NOMO-1 treated with dmso at 0.1 percent for 144 hours (cell line): ENCODE data around the gene WDR44.
"Not testable (repeated sequence)": the region's sequence is repeated elsewhere in the genome, so short reads cannot be mapped to it uniquely, and the experiment has no call there.

Source experiments
- DNase-seq: peaks from one replicate; lab custom pipeline; 2025; ENCODE audit not compliant: unreplicated experiment; lab: John Stamatoyannopoulos, UW

WDR44 gene

GRCh38 chrX:118356154-118356701, 10.3 kb downstream of the WDR44 start:
- DNase-seq: no peak

- DNase-seq: no peak
These were observed 14.7 kb downstream of the WDR44 start for GRCh38 chrX:118360429-118361125.

- DNase-seq: no peak
These were observed 18.4 kb downstream of the WDR44 start for GRCh38 chrX:118364261-118364660.

- DNase-seq: no peak
These were observed 21.4 kb downstream of the WDR44 start for GRCh38 chrX:118367338-118367737.

GRCh38 chrX:118368398-118368797, 22.5 kb downstream of the WDR44 start:
- no peak for DNase-seq

GRCh38 chrX:118370921-118371624, 25.2 kb downstream of the WDR44 start:
- DNase-seq: no peak

GRCh38 chrX:118373538-118373937, 27.6 kb downstream of the WDR44 start:
- DNase-seq: no peak

GRCh38 chrX:118383120-118383519, 37.2 kb downstream of the WDR44 start:
- DNase-seq: no peak

GRCh38 chrX:118392716-118393115, 46.8 kb downstream of the WDR44 start:
- no peak for DNase-seq

- no peak for DNase-seq
These were observed 50.2 kb downstream of the WDR44 start for GRCh38 chrX:118396113-118396512.

- no peak for DNase-seq
These were observed 72.9 kb downstream of the WDR44 start for GRCh38 chrX:118418811-118419251.

- no peak for DNase-seq
These were observed 74.6 kb downstream of the WDR44 start for GRCh38 chrX:118420462-118420861.

- DNase-seq: no peak
These were observed 77.7 kb downstream of the WDR44 start for GRCh38 chrX:118423558-118423957.

- DNase-seq: no peak
These were observed 86.9 kb downstream of the WDR44 start for GRCh38 chrX:118432799-118433198.

GRCh38 chrX:118437283-118437682, 91.4 kb downstream of the WDR44 start:
- DNase-seq: no peak

GRCh38 chrX:118448273-118448783, 102.4 kb downstream of the WDR44 start:
- no peak for DNase-seq

GRCh38 chrX:118455013-118455412, 109.1 kb downstream of the WDR44 start:
- DNase-seq: no peak

- peak; percentile 5 for DNase-seq
These were observed 113.6 kb downstream of the WDR44 start for GRCh38 chrX:118459494-118459893.

GRCh38 chrX:118464501-118464900, 118.6 kb downstream of the WDR44 start:
- DNase-seq: no peak

GRCh38 chrX:118468122-118468521, 122.2 kb downstream of the WDR44 start:
- DNase-seq: no peak

GRCh38 chrX:118470721-118471347, 124.9 kb downstream of the WDR44 start:
- not testable (repeated sequence) for DNase-seq

- no peak for DNase-seq
These were observed 128.7 kb downstream of the WDR44 start for GRCh38 chrX:118474586-118474985.
